Articular chondrocyte of knee joint (primary cell): ENCODE results near the gene DCAF11. TPM values are rescaled to one million over a fixed set of nuclear protein-coding genes. Genes with fewer than 3 reads are reported as not detected.

Experiments
- small RNA-seq: library from RNA; depleted of rRNA; stranded (forward); fragments of <200 nt; gene quantifications from one replicate; pipeline ENCODE3, GENCODE V24; 2012
- total RNA-seq: library from RNA; depleted of rRNA; stranded (reverse); fragments of >200 nt; gene quantifications from 2 replicates; pipeline ENCODE4 v1.2.3, GENCODE V29; 2012

Gene DCAF11
- 53.7 and 56.6 TPM in 2 replicates for total RNA-seq

GRCh38 chr14:24114532-24115421, at the start of gene DCAF11, which contains the start of gene NRL:
TSS of gene DCAF11 (plus strand) at chr14:24114777. CDS start at chr14:24115595, 818 bp downstream.
TSS of gene NRL (minus strand) at chr14:24114949. CDS start at chr14:24082848, 32,101 bp downstream.

DNA sequence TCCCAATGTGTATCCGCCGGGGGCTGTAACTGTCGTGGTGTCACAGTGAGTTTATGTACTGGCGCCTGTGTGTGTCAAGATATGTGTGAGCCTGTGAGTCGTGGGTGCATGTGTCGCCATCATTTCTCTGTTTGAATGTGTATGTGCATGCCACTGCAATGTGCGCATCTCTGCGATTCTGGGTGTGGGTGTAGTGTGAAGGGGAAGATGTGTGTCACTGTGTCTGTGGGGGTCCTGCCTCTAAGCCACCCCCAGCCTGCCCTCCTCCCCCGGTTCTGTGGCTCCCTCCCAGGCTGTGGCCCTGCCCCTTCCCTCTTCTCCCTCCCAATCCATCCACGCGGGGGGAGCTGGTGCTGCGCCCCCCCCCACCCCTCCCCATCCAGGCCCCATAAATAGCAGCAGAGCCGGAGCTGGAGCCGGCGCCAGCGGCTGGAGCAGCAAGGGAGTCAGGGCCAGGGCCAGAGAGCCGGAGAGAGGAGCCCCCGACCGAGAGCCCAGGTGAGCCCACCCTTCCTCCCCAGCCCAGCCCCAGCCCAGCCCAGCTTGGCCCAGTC, 43.4 kb upstream of the DCAF11 start, which contains the start of gene CPNE6:
TSS of gene CPNE6 (plus strand) at position 419 of the 554 bp plus-strand sequence. CDS start 1,375 bp downstream, outside the sequence.

GRCh38 chr14:24093901-24094840, 20.4 kb upstream of the DCAF11 start, which contains the start of gene PCK2:
TSS of gene PCK2 (plus strand) at chr14:24094311. CDS start at chr14:24094406, 95 bp downstream.

GRCh38 chr14:24130380-24130716, 15.8 kb downstream of the DCAF11 start, which contains the start of gene FITM1:
TSS of gene FITM1 (plus strand) at chr14:24130659. CDS start at chr14:24131564, 905 bp downstream.

GRCh38 chr14:24135834-24136683, 21.5 kb downstream of the DCAF11 start, which contains the start of gene PSME1:
TSS of gene PSME1 (plus strand) at chr14:24136194. CDS start at chr14:24136263, 69 bp downstream.

DNA sequence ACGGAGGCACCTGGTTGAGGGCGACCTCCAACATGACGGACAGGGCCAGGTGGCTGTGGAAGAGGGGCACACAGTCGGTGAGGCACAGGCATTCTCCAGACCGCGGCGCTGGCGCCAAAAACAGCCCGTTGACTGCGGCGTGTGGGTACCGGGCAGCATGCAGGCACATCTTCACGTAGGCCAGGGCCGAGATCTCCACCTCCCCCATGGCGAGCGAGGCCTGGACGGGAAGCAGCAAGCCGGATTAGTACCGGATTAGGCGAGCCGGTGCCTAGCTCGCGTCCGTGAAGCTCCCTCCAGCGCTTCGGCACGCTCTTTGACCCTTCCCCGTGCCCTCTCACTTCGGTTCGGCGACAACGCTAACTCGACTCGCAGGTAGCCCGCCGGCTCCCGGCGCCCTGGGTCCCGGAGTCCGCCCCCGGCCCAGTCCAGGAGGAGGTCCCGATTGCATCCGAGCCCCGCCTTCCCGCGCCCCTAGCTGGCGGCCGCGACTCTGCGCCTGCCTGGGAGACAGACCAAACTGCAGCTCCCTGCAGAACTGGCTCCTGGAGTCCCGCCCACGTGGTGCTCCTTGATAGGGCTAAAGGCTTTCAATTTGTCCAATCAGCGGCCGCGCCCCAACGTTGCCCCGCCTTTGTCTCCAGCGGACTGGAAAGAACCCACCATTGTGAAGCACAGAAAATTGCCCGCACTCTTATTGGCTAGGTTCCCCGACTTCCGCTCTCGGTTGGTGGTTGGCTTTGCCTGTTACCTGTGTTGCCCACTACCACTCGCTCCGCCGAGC, 26.7 kb downstream of the DCAF11 start, which contains the start of gene EMC9:
TSS of gene EMC9 (minus strand) at position 495 of the 784 bp plus-strand sequence. CDS start at position 208, 287 bp downstream.

GRCh38 chr14:24146453-24146977, 31.9 kb downstream of the DCAF11 start, which contains the start of gene PSME2:
TSS of gene PSME2 (minus strand) at chr14:24146610. CDS start at chr14:24146581, 29 bp downstream.

GRCh38 chr14:24146978-24147760, 32.6 kb downstream of the DCAF11 start, which contains the start of gene RNF31:
TSS of gene RNF31 (plus strand) at chr14:24147498. CDS start at chr14:24147699, 201 bp downstream.

DNA sequence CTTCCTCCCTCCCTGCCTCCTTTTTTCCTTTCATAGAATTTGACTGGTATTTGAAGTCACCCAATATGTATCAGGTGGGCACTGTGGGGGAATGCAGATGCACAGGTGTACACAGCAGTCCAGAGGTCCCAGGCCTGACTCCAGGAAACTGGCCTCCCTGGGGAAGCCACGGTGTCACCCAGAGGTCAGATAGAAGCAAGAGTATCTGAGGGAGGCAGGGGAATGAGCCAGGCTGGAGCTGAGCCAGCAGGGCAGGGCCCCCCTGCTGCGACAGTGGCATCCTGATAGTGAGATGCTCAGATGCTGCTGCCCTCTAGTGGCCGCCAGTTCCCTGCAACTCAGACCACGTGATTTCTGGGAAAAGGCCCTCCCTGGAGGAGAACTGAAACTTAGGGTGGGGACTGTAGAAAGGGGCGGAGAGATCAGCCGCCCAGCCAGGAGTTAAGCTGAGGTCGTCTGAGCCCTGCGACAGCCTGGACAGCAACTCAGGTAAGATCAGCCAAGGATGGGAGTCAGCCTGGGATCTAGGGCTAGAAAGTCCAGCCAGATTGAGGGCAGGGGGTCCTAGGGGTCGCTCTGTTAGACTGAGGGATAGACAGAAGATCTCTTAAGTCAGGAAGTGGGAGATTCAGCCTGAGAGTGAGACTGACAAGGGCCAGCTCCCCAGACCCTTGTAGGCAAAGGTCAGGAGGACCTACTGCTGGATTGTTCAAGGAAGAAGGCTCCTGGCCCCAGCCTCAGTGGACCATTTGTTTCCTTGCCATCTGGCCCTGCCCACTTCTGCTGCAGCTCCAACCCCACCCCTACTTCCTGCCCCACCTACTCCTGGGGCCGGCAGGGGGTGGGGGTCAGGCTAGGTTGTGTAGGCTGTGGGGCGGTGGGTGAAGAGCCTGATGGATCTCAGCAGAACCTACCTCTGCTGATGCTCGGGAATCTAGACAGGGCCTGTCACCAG, 46.5 kb downstream of the DCAF11 start, which contains the start of gene IRF9:
TSS of gene IRF9 (plus strand) at position 416 of the 955 bp plus-strand sequence. CDS start 880 bp downstream, outside the sequence.

DNA sequence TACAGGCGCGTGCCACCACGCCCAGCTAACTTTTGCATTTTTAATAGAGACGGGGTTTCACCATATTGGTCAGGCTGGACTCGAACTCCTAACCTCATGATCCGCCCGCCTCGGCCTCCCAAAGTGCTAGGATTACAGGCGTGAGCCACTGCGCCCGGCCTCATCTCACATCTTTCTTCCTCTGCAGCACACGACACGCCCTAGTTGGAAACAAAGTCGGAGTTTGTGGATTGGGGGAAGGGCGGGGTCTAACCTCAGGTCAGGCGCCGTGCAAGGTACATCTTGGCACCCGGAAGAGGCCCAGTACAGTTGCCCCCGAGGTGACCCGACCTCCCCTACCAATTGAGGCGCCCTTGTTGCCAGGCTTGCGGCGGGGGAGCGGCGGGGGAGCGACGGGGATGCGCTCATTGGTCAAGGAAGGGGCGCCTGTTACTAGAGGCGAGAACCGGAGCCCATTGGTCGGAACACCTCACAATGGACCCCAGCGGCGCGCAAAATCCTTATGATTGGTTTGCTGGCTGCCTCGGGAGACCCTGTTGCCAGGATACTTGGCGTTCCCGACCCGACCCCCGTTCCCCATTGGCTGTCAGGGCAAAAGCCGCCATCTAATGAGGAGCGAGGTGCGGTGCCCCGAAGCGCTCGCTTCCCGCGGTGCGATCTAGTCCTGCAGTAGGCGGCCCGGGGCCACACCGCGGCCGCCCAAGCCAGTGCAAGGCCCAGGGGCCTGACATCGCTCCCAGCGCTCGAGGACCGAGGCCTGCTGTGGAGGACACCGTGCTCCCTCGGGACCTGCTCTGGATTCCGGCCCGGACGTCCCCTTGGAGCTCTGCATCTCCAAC, 57.1 kb downstream of the DCAF11 start, which contains the start of gene REC8:
TSS of gene REC8 (plus strand) at position 659 of the 839 bp plus-strand sequence. CDS start 473 bp downstream, outside the sequence.

Small RNAs within 50 kb of the gene (small RNA-seq; reads per million reads assigned to genes)
- gene IRF9, result not detected
- not detected for gene RNA5SP383

Other genes starting within 250 kb of the DCAF11 start
- gene DHRS4, start 161.0 kb upstream of the DCAF11 start, total RNA-seq, result 26.1 and 32.0 TPM in 2 replicates
- gene DHRS4L2, start 125.8 kb upstream of the DCAF11 start, total RNA-seq, result 9.3 and 12.0 TPM in 2 replicates
- gene CARMIL3, start 62.8 kb upstream of the DCAF11 start, total RNA-seq, result 0.22 and 0.52 TPM in 2 replicates
- gene CPNE6, start 43.2 kb upstream of the DCAF11 start, total RNA-seq, result under 0.01 TPM in 1 of 2 replicates, not detected in the other
- 26.2 and 33.6 TPM in 2 replicates for gene PCK2, start 20.5 kb upstream of the DCAF11 start, total RNA-seq
- 0.76 and 1.4 TPM in 2 replicates for gene NRL, start 172 bp downstream of the DCAF11 start, total RNA-seq
- gene FITM1, start 15.9 kb downstream of the DCAF11 start, total RNA-seq, result 0.26 and 0.32 TPM in 2 replicates
- gene PSME1, start 21.4 kb downstream of the DCAF11 start, total RNA-seq, result 104 and 119 TPM in 2 replicates
- gene EMC9, start 26.8 kb downstream of the DCAF11 start, total RNA-seq, result 9.5 and 11.9 TPM in 2 replicates
- gene PSME2, start 31.8 kb downstream of the DCAF11 start, total RNA-seq, result 73.3 and 80.2 TPM in 2 replicates
- gene RNF31, start 32.7 kb downstream of the DCAF11 start, total RNA-seq, result 28.9 and 37.8 TPM in 2 replicates
- 76.1 and 78.0 TPM in 2 replicates for gene IRF9, start 46.5 kb downstream of the DCAF11 start, total RNA-seq
- 1.3 and 1.8 TPM in 2 replicates for gene REC8, start 57.3 kb downstream of the DCAF11 start, total RNA-seq
- gene IPO4, start 74.0 kb downstream of the DCAF11 start, total RNA-seq, result 33.1 and 35.9 TPM in 2 replicates
- 71.9 and 83.6 TPM in 2 replicates for gene TM9SF1, start 80.7 kb downstream of the DCAF11 start, total RNA-seq
- 0.13 and 0.43 TPM in 2 replicates for gene TSSK4, start 90.9 kb downstream of the DCAF11 start, total RNA-seq
- gene CHMP4A, start 98.7 kb downstream of the DCAF11 start, total RNA-seq, result 35.3 and 35.8 TPM in 2 replicates
- 18.8 and 21.6 TPM in 2 replicates for gene MDP1, start 101.3 kb downstream of the DCAF11 start, total RNA-seq
- gene NEDD8, start 117.6 kb downstream of the DCAF11 start, total RNA-seq, result 104 and 115 TPM in 2 replicates
- gene GMPR2, start 118.2 kb downstream of the DCAF11 start, total RNA-seq, result 80.2 and 87.7 TPM in 2 replicates
- 44.1 and 50.3 TPM in 2 replicates for gene TINF2, start 127.8 kb downstream of the DCAF11 start, total RNA-seq
- 1.1 and 1.6 TPM in 2 replicates for gene TGM1, start 148.4 kb downstream of the DCAF11 start, total RNA-seq
- 14.9 and 17.9 TPM in 2 replicates for gene RABGGTA, start 156.8 kb downstream of the DCAF11 start, total RNA-seq
- gene DHRS1, start 185.0 kb downstream of the DCAF11 start, total RNA-seq, result 11.9 and 12.6 TPM in 2 replicates
- 15.8 and 17.8 TPM in 2 replicates for gene NOP9, start 185.1 kb downstream of the DCAF11 start, total RNA-seq
- gene CIDEB, start 193.2 kb downstream of the DCAF11 start, total RNA-seq, result 6.4 and 7.2 TPM in 2 replicates
- 3.5 and 5.5 TPM in 2 replicates for gene LTB4R2, start 195.4 kb downstream of the DCAF11 start, total RNA-seq
- 1.9 and 2.4 TPM in 2 replicates for gene LTB4R, start 196.7 kb downstream of the DCAF11 start, total RNA-seq
- gene ADCY4, start 220.3 kb downstream of the DCAF11 start, total RNA-seq, result 99.4 and 106 TPM in 2 replicates
- 180 and 256 TPM in 2 replicates for gene RIPK3, start 225.2 kb downstream of the DCAF11 start, total RNA-seq